Parathyroid adenoma (tissue), 2 donors: ENCODE results near the gene TENM4.
A peak's percentile ranks its signal among the peaks of the same experiment; 100 is the strongest.

Experiments
- H2AFZ ChIP-seq: fragments of 300-600 bp; sonication (generic); one replicate; pipeline ENCODE4 v1.7.0; 2017; ENCODE audit warnings: antibody characterized with exemption, mild to moderate bottlenecking
- H3K27ac ChIP-seq: fragments of 300-600 bp; sonication (generic); one replicate; pipeline ENCODE4 v1.7.0; 2017
- H3K27me3 ChIP-seq: fragments of 300-600 bp; sonication (generic); one replicate; pipeline ENCODE4 v1.7.0; 2017; ENCODE audit warnings: low read length; ENCODE audit not compliant: control insufficient read depth, insufficient read depth
- H3K36me3 ChIP-seq: fragments of 300-600 bp; sonication (generic); one replicate; pipeline ENCODE4 v1.7.0; 2017; ENCODE audit warnings: low read length; ENCODE audit not compliant: control insufficient read depth, insufficient read depth
- H3K4me1 ChIP-seq: fragments of 300-600 bp; sonication (generic); one replicate; pipeline ENCODE4 v1.7.0; 2017; ENCODE audit warnings: control low read depth
- H3K4me2 ChIP-seq: fragments of 300-600 bp; sonication (generic); one replicate; pipeline ENCODE4 v1.7.0; 2017; ENCODE audit warnings: low read length
- H3K4me3 ChIP-seq: fragments of 300-600 bp; sonication (generic); one replicate; pipeline ENCODE4 v1.7.0; 2017; ENCODE audit warnings: low read depth, low read length
- H3K79me2 ChIP-seq: fragments of 300-600 bp; sonication (generic); one replicate; pipeline ENCODE4 v1.7.0; 2017; ENCODE audit warnings: control low read depth
- H3K9ac ChIP-seq: fragments of 300-600 bp; sonication (generic); one replicate; pipeline ENCODE4 v1.7.0; 2017; ENCODE audit warnings: mild to moderate bottlenecking
- H3K9me3 ChIP-seq: fragments of 300-600 bp; sonication (generic); one replicate; pipeline ENCODE4 v1.7.0; 2017; ENCODE audit warnings: low read length; ENCODE audit not compliant: control insufficient read depth
- CTCF ChIP-seq: fragments of 300-600 bp; sonication (generic); IDR thresholded peaks from one replicate; pipeline ENCODE4 v1.7.0; 2017; ENCODE audit warnings: antibody characterized with exemption, mild to moderate bottlenecking
- donor health status: primary hyperparathyroidism.

Gene TENM4

GRCh38 chr11:79444923-79445322, 4.1 kb upstream of the TENM4 start:
- Histone ChIP-seq H3K36me3 (no peaks in the 10 kb centered on the region), H3K4me1 (no peaks in the 10 kb centered on the region), H3K27me3 (no peaks in the 10 kb centered on the region), H3K4me2 (no peak overlapping the region), H2AFZ (no peak overlapping the region), H3K4me3 (no peak overlapping the region), H3K27ac (no peak overlapping the region), H3K9ac (no peak overlapping the region), H3K79me2 (no peaks in the 10 kb centered on the region), H3K9me3 (no peaks in the 10 kb centered on the region)
- no peak for TF ChIP-seq CTCF

- no peak overlapping the region for H2AFZ ChIP-seq
- no peak overlapping the region for H3K4me2 ChIP-seq
- no peak overlapping the region for H3K27ac ChIP-seq
- TF ChIP-seq CTCF = no peak
- H3K79me2 ChIP-seq = no peaks in the 10 kb centered on the region
- no peaks in the 10 kb centered on the region for H3K27me3 ChIP-seq
- no peak overlapping the region for H3K4me3 ChIP-seq
- H3K4me1 ChIP-seq = no peaks in the 10 kb centered on the region
- H3K36me3 ChIP-seq = no peaks in the 10 kb centered on the region
- H3K9ac ChIP-seq = no peak overlapping the region
- H3K9me3 ChIP-seq = no peaks in the 10 kb centered on the region
Measured at GRCh38 chr11:79441461-79441875, 638 bp upstream of the TENM4 start.

- Histone ChIP-seq H3K27ac (no peak overlapping the region), H3K4me1 (no peaks in the 10 kb centered on the region), H3K9ac (no peak overlapping the region)
Measured at GRCh38 chr11:79439886-79440570, 802 bp downstream of the TENM4 start.

GRCh38 chr11:79439410-79439885, 1.4 kb downstream of the TENM4 start:
- no peak overlapping the region for H3K9ac ChIP-seq
- no peak overlapping the region for H2AFZ ChIP-seq
- H3K4me2 ChIP-seq = peak overlapping the region; percentile 17
- H3K27me3 ChIP-seq = no peaks in the 10 kb centered on the region
- H3K9me3 ChIP-seq = no peaks in the 10 kb centered on the region
- no peak for TF ChIP-seq CTCF
- H3K79me2 ChIP-seq = no peaks in the 10 kb centered on the region
- H3K27ac ChIP-seq = no peak overlapping the region
- no peak overlapping the region for H3K4me3 ChIP-seq
- H3K4me1 ChIP-seq = no peaks in the 10 kb centered on the region
- H3K36me3 ChIP-seq = no peaks in the 10 kb centered on the region

More at GRCh38 chr11:79439886-79440570, 802 bp downstream of the TENM4 start:
- H3K9me3 ChIP-seq = no peaks in the 10 kb centered on the region
- H3K36me3 ChIP-seq = no peaks in the 10 kb centered on the region
- peak overlapping the region; percentile 42 for H2AFZ ChIP-seq
- H3K4me2 ChIP-seq = peak overlapping the region; percentile 58
- no peak for TF ChIP-seq CTCF
- no peaks in the 10 kb centered on the region for H3K79me2 ChIP-seq
- no peaks in the 10 kb centered on the region for H3K27me3 ChIP-seq
- H3K4me3 ChIP-seq = peak overlapping the region; percentile 16
